DND-41 (cell line): ENCODE results near the gene AMTN.

Source experiments
- EZH2 ChIP-seq: IDR thresholded peaks from 3 replicates; pipeline ENCODE4 v1.6.1; 2012; ENCODE audit warnings: borderline replicate concordance, low read depth, mild to moderate bottlenecking, moderate library complexity, low read length, inconsistent platforms; ENCODE audit not compliant: severe bottlenecking
- TF ChIP-seq, protein P1 (sequence below): IDR thresholded peaks from 2 replicates; pipeline ENCODE4 v1.5.1; 2012; ENCODE audit warnings: borderline replicate concordance, low read length, moderate library complexity, mild to moderate bottlenecking; ENCODE audit not compliant: poor library complexity, severe bottlenecking; ENCODE audit errors: extremely low read depth

DNA sequence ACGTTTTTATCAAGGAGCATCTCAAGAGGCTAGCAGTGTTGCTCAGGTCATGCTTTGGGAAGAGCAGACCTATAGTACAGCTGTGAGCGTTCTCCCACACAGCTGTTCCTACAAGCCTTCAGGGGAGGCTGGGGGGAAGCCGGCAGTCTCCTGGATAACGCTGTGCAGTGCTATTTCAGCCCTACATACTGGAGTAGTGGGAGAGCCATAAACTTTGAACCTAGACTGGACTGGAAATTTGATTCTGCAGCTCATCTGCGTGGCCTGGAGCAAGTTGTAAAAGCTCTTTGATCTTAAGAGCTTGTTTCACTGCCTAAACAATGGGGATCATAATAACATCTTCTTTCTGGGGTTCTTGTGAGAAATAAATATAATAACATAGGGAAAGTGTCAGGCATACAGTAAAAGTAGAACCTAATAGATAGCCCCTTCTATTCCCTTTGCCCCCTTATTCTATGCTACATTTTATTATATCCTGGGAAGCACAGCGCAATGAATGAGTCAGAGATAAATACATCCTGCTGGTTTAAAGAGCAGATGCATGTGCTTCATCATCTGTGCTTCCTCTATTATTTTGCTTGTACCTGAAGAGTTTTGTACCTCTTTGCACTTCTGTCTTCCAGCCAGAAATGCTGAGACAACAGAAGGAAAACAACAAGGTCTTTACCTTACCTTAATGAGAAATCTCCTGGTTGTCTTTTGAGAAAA, 59.0 kb downstream of the AMTN start:
- TF ChIP-seq, protein P1, sequence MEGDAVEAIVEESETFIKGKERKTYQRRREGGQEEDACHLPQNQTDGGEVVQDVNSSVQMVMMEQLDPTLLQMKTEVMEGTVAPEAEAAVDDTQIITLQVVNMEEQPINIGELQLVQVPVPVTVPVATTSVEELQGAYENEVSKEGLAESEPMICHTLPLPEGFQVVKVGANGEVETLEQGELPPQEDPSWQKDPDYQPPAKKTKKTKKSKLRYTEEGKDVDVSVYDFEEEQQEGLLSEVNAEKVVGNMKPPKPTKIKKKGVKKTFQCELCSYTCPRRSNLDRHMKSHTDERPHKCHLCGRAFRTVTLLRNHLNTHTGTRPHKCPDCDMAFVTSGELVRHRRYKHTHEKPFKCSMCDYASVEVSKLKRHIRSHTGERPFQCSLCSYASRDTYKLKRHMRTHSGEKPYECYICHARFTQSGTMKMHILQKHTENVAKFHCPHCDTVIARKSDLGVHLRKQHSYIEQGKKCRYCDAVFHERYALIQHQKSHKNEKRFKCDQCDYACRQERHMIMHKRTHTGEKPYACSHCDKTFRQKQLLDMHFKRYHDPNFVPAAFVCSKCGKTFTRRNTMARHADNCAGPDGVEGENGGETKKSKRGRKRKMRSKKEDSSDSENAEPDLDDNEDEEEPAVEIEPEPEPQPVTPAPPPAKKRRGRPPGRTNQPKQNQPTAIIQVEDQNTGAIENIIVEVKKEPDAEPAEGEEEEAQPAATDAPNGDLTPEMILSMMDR, result no peak
- TF ChIP-seq EZH2, result no peak
